ENCODE data around the gene BMP7.

BMP7 gene

DNA sequence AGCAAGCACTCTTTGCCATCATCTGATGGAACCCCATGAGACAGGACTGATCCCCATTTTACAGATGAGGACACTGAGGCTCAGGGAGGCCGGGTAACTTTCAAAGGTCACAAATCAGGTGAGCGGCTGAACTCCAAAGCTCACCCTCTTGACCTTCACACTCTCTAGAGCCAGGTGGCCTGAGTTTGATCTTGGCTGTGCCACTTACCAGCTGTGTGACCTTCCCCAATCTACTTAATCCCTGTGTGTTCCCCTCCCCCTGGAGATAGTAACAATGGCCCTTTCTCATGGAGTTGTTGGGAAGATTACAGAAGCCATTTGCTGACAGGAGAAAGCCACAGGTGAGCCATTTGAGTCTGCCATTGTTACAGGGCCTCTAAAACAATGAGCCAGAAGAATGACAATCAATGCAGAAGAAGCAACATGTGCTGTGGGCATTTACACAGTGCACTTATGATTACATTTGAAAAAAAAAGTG lies 34.5 kb downstream of the BMP7 start:
- no peak for DNase-seq (ENCODE audit: low read depth)

DNA sequence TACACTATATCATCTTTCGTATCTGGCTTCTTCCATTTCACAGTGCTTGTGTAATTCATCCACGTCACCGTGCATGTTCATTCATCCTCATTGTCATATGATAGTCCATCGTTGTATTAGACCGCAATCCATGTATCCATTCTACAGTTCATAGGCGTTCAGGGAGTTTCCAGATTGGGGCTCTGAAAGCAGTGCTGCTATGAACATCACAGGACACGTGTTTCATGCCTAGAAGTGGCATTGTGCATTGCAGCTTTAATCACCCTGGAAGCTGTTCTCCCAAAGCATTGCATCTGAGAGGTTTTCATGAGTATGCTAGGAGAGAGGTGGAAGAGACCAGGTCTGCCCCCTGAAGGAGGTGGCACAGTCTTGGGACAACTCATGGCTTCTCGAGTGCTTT lies 35.3 kb downstream of the BMP7 start:
- no peak overlapping the region for H3K4me3 ChIP-seq (ENCODE audit: low read depth, low read length)
- DNase-seq (ENCODE audit: low read depth) = no peak
- no peak for TF ChIP-seq CTCF (IDR thresholded peaks at IDR 0.05; ENCODE audit: insufficient read depth, low read depth, low read length, missing control alignments)

More for the DNA sequence above, 34.5 kb downstream of the BMP7 start:
- no peak overlapping the region for H3K4me3 ChIP-seq (ENCODE audit: low read depth, low read length)
- no peak for TF ChIP-seq CTCF (IDR thresholded peaks at IDR 0.05; ENCODE audit: insufficient read depth, low read depth, low read length, missing control alignments)

DNA sequence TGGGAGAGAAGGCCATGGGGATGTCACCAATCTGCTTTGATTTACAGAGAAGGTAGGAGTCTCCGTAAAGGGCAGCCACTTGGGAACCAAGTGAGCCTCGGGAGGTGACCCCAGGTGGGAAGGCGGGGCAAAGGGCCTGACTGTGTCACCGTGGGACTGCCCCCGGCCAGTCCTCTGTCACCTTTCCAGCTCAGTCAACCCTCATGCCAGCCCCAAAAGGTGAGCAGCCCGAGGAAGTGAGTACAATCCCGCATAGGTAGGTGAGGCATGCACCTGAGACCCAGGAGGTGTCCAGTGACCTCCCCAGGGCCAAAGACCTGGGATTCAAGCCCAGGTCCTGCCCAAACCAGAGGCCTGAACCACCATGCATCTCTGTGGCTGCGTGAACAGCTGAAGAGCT lies 36.2 kb downstream of the BMP7 start:
- H3K4me3 ChIP-seq (ENCODE audit: low read depth, low read length) = no peak overlapping the region
- no peak for TF ChIP-seq CTCF (IDR thresholded peaks at IDR 0.05; ENCODE audit: insufficient read depth, low read depth, low read length, missing control alignments)
- no peak for DNase-seq (ENCODE audit: low read depth)

GRCh38 chr20:57229490-57229889 lies 37.0 kb downstream of the BMP7 start:
- no peak overlapping the region for H3K4me3 ChIP-seq (ENCODE audit: low read depth, low read length)
- TF ChIP-seq CTCF (IDR thresholded peaks at IDR 0.05; ENCODE audit: insufficient read depth, low read depth, low read length, missing control alignments) = no peak
- DNase-seq (ENCODE audit: low read depth) = no peak

GRCh38 chr20:57225830-57226229 lies 40.6 kb downstream of the BMP7 start:
- H3K4me3 ChIP-seq (ENCODE audit: low read depth, low read length) = no peak overlapping the region
- no peak for TF ChIP-seq CTCF (IDR thresholded peaks at IDR 0.05; ENCODE audit: insufficient read depth, low read depth, low read length, missing control alignments)

GRCh38 chr20:57225197-57225733 lies 41.2 kb downstream of the BMP7 start:
- DNase-seq (ENCODE audit: low read depth) = no peak
- H3K4me3 ChIP-seq (ENCODE audit: low read depth, low read length) = no peak overlapping the region
- no peak for TF ChIP-seq CTCF (IDR thresholded peaks at IDR 0.05; ENCODE audit: insufficient read depth, low read depth, low read length, missing control alignments)

More at GRCh38 chr20:57225830-57226229, 40.6 kb downstream of the BMP7 start:
- no peak for DNase-seq (ENCODE audit: low read depth)

GRCh38 chr20:57224641-57225138 lies 41.8 kb downstream of the BMP7 start:
- no peak for DNase-seq (ENCODE audit: low read depth)
- H3K4me3 ChIP-seq (ENCODE audit: low read depth, low read length) = no peak overlapping the region
- no peak for TF ChIP-seq CTCF (IDR thresholded peaks at IDR 0.05; ENCODE audit: insufficient read depth, low read depth, low read length, missing control alignments)

Measured in GM12865 (cell line).